Kasumi-1 (cell line): ENCODE measurements around the gene TRAPPC8.

ENCODE experiments used
- DNase-seq, 2 experiments: peaks; one replicate each; lab custom pipeline; 2025; lab: John Stamatoyannopoulos, UW

Gene TRAPPC8

GRCh38 chr18:31793531-31793930 is 149.4 kb downstream of the TRAPPC8 start:
- no peak for DNase-seq

GRCh38 chr18:31792580-31792911 is 150.4 kb downstream of the TRAPPC8 start:
- DNase-seq = no peak

DNA sequence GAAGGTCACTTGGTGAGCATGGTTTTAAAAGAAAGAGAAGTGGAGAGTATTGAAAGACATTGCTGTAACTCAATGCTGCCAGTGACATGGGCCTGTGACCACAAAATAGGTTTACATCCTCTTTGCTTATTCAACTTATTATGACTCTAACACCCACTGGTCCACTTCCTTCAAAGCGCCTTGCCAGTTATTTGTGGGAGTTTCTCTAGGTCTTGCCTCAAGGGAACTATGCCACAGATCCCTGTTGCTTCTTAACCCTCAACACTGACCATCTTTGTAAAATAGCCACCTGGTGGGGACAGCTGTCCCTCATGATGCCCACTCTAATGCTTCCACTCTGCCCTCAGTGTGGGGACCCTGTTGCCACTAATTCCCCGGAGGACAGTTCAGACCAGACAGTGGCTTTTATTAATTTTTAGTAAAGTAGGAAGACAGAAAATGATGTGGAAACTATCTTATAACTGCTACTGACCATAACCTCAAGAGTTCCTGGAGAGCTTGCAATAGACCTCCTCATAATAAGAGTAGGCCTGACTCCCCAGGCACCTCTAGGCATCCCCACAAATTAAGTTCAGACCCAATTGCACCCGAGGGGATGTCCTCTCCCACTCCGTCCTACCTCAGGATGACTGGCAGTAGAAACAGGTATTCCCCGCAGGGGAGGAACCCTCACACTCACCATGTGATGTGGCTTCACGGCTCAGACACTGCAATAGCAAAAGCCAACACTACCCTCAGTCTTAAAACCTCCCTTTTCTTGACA is 150.9 kb downstream of the TRAPPC8 start:
- DNase-seq = peak; percentile 87 to 88

DNA sequence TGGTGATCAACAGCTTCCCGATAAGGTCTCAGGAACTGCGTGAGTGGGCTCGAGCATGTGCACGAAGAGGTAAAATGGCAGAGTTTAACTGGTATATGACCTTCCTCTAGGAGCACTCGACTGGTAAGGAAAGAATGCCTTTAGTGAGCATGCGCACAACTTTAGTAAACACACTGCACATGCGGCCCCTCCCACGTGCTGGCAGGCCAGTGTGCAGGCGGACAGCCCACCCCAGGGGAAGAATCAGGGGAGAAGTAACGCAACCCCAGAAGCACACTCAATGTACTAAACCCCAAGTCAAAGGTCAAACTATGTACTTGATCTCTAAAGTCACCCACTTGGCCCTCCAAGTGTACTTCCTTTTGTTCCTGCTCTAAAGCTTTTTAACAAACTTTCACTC is 153.5 kb downstream of the TRAPPC8 start:
- DNase-seq = no peak

- DNase-seq = no peak
Measured at GRCh38 chr18:31783059-31783458, 159.9 kb downstream of the TRAPPC8 start.
